ENCODE data around the gene SLC2A6. TPM values are rescaled to one million over a fixed set of nuclear protein-coding genes. Genes with fewer than 3 reads are reported as not detected.

SLC2A6 gene
- total and polyA plus RNA-seq, 10 of the 15 experiments (the other 5 are each of a cell fraction or from before 2014, with no cell fraction given), result 1.1 to 37.9 (median 18.3) TPM

GRCh38 chr9:133505901-133506652, 27.2 kb upstream of the SLC2A6 start:
- ATAC-seq (no peak), DNase-seq (ENCODE audit: low read depth, low spot score) (no peak), FAIRE-seq (no peak)
- WGBS (ENCODE audit: insufficient coverage, insufficient replicate concordance, low lambda C conversion rate, missing lambda C conversion rate), result 46% methylated on average over 20 of the region's 23 CpGs
- H3K27me3 ChIP-seq (replicated peaks in 1 of 2; ENCODE audit: control insufficient read depth in 2 of 2, insufficient read depth in 2 of 2, low read length in 1 of 2), result peaks cover 0 to 2% of the 10 kb centered on the region in 2 experiments; a peak in 2 of 4 replicates
- in situ Hi-C loops (cut with MboI), result no loop called here
- peaks cover 7% of the 10 kb centered on the region; the same call in 2 of the 3 replicates for H3K9me3 ChIP-seq (replicated peaks; ENCODE audit: control insufficient read depth, insufficient read depth, low read length)
- intact Hi-C loops (cut with micrococcal nuclease; ENCODE audit: unreplicated experiment), result no loop called here
- no TSS peak for BruUV-seq (replicated peaks)
- H3K9ac ChIP-seq (ENCODE audit: control insufficient read depth, insufficient read depth, low read length), result no peak overlapping the region
- H3K79me2 ChIP-seq (ENCODE audit: control insufficient read depth, insufficient read depth, low read length), result no peaks in the 10 kb centered on the region
- RAD21 ChIA-PET (ENCODE audit: unreplicated experiment), result no interaction called here
- SMC1A ChIA-PET (ENCODE audit: uncharacterized antibody, unreplicated experiment), result no interaction called here
- H3K4me1 ChIP-seq (ENCODE audit: control insufficient read depth, insufficient read depth, low read length), result no peaks in the 10 kb centered on the region
- POLR2A ChIA-PET, result no interaction called here
- CTCF ChIA-PET, result no interaction called here
- no peak overlapping the region for H3K27ac ChIP-seq (ENCODE audit: control insufficient read depth, insufficient read depth)
- no peak for TF ChIP-seq EZH2 (IDR thresholded peaks at IDR 0.05; ENCODE audit: borderline replicate concordance, control insufficient read depth, low read depth, low read length)
- no peak for TF ChIP-seq RELA (IDR thresholded peaks at IDR 0.05; ENCODE audit: borderline replicate concordance, partially characterized antibody)
- no peak for TF ChIP-seq CREB1 (IDR thresholded peaks at IDR 0.05; ENCODE audit: low read depth)
- no peak for TF ChIP-seq HCFC1 (IDR thresholded peaks at IDR 0.05; ENCODE audit: low read length)
- no peak for TF ChIP-seq STAT1 (conservative IDR thresholded peaks at IDR 0.05)
- no peak for TF ChIP-seq JUND (IDR thresholded peaks at IDR 0.05; ENCODE audit: low read depth, low read length)
- no peak for TF ChIP-seq CEBPZ (IDR thresholded peaks at IDR 0.05; ENCODE audit: low read depth, low read length)
- TF ChIP-seq IKZF1 (conservative IDR thresholded peaks at IDR 0.05), result no peak
- TF ChIP-seq ZSCAN29 (IDR thresholded peaks at IDR 0.05), result no peak
- no peak for TF ChIP-seq SMAD5 (IDR thresholded peaks at IDR 0.05; ENCODE audit: low read depth)
- no peak for TF ChIP-seq IRF4 (IDR thresholded peaks at IDR 0.05; ENCODE audit: low read depth, low read length)
- TF ChIP-seq STAT3 (IDR thresholded peaks at IDR 0.05; ENCODE audit: low read depth, low read length), result no peak
- no peak for TF ChIP-seq SREBF2 (IDR thresholded peaks at IDR 0.05; ENCODE audit: low read length)
- no peak for TF ChIP-seq RAD51 (IDR thresholded peaks at IDR 0.05)
- TF ChIP-seq NRF1 (conservative IDR thresholded peaks at IDR 0.05; ENCODE audit: low read depth, low read length), result no peak
- TF ChIP-seq MTA3 (IDR thresholded peaks at IDR 0.05; ENCODE audit: borderline replicate concordance, low read length), result no peak
- TF ChIP-seq CHD1 (IDR thresholded peaks at IDR 0.05; ENCODE audit: low read depth, low read length), result no peak
- TF ChIP-seq CHD4 (IDR thresholded peaks at IDR 0.05), result no peak
- no peak for TF ChIP-seq TARDBP (IDR thresholded peaks at IDR 0.05; ENCODE audit: borderline replicate concordance)
- no peak for TF ChIP-seq ZNF384 (IDR thresholded peaks at IDR 0.05; ENCODE audit: borderline replicate concordance, low read depth, low read length)
- H3K4me3 ChIP-seq, result no peak overlapping the region
- no peak overlapping the region for H2AFZ ChIP-seq (ENCODE audit: control insufficient read depth, low read depth, low read length)
- H3K36me3 ChIP-seq (ENCODE audit: control insufficient read depth in 2 of 2, insufficient read depth in 2 of 2, low read length in 1 of 2), result no peaks in the 10 kb centered on the region
- no peak overlapping the region for H3K4me2 ChIP-seq (ENCODE audit: control insufficient read depth, insufficient read depth)
- H4K20me1 ChIP-seq (ENCODE audit: control insufficient read depth, insufficient read depth), result no peaks in the 10 kb centered on the region
